GM20431 (cell line): Measurements from ENCODE around the gene ERFL.

Source experiments
- in situ Hi-C: fragments of 300-500 bp; cut with MseI, MboI; formaldehyde crosslinking; loops from one replicate; pipeline ENCODE4 v1.15.0; 2020; ENCODE audit warnings: low sequenced_read_pairs; ENCODE audit not compliant: unreplicated experiment

Gene ERFL

DNA sequence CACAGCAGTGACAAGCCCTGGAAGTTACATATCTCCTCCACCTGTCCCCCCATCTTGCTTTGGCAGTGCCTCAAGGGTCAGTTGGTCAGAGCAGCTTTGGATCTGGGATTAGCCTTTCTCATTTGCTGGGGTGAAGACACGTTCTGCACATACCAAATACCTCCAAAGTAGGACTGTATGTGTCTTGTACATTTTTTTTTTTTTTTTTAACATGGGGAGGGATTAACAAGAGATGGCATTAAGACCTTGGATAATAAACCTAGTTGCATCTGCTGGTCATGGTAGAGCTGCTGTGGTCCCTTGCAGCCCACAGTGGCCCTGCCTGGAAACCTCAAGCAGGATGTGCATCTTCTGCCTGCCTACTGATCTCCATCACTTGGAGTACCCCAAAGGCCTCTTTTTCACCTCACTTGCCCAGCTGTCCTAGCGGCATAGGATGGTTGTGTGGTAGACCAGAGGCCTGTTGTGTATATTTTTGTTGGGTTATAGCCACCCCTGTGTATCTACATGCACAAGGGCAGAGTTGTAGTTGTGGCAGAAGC lies 65.7 kb downstream of the ERFL start:
- in situ Hi-C loops, result no loop called here

DNA sequence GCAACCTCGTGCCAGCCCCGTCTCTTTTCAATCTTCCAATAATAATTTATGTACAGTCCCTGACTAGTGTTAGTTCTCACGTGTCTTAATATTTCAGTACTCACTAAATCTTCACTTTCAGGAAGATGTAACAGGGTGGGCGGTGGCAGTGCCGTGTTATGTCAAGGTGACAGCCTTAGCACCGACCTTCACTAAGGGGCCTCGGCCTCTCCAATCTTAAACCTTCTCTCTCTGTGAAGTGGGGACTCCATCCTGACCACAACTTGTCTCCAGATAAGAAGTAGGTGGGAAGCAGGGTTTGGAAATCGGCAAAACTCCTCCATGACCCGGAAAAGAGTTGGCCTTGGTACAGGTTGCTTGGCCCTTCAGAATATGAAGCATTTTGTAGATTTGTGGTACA lies 66.4 kb downstream of the ERFL start:
- in situ Hi-C loops, result no loop called here

DNA sequence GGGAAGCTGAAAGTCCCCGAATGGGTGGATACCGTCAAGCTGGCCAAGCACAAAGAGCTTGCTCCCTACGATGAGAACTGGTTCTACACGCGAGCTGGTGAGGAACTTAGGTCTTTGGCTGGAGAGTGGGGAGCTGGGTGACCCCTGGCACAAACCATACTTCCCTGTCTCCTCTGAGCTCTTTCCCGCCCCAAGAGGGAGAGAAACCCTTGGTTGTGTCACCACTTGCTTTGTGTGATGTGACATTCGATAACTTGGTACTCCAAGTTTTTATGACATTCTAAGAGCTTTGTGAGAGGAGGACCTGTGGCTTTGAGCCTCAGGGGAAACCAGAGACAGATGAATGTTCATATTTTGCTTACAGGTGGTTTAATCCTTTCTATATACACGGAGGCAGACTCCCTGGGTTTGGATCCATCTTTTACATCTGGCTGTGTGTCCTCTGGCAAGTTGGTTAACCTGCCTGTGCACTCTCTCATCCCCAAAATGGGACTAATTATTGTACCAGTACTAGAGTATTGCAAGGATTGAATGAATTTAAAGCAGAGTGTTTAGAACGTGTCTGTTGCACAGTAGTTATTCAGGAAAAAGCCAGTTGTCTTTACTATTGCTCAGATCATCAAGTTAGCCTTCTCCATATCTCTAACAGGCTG lies 67.0 kb downstream of the ERFL start:
- in situ Hi-C loops, result no loop called here

DNA sequence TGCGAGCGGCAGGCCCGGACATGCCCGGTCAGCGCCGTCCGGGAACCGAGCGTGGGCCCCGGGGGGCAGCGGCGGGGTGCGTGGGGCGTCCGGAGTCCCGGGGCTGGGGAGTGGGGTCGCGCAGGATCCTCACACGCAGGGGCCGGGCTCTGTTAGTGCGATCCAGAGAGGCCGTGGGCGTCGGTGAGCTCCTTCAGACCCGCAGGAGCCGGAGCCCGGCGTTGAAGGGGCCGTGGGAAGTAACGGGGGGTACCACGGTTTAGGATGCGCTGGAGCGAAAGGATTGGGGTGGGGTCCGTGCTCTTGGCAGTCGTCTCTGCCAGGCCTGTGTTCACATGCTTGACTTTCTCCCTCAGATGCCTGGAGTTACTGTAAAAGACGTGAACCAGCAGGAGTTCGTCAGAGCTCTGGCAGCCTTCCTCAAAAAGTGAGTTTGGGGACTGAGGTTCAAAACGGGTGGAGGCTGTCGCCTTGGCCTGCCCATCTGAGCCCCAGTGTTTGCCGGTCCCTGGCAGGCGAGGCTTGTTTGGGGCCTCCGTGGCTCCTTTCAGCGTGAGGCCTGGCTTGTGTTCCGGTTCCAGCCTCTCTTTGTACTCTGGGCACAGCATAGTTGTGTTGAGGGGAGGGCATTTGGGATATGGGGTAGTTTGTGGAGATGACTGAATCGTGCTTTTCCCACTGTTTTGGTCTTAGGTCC lies 67.7 kb downstream of the ERFL start:
- in situ Hi-C loops, result no loop called here

DNA sequence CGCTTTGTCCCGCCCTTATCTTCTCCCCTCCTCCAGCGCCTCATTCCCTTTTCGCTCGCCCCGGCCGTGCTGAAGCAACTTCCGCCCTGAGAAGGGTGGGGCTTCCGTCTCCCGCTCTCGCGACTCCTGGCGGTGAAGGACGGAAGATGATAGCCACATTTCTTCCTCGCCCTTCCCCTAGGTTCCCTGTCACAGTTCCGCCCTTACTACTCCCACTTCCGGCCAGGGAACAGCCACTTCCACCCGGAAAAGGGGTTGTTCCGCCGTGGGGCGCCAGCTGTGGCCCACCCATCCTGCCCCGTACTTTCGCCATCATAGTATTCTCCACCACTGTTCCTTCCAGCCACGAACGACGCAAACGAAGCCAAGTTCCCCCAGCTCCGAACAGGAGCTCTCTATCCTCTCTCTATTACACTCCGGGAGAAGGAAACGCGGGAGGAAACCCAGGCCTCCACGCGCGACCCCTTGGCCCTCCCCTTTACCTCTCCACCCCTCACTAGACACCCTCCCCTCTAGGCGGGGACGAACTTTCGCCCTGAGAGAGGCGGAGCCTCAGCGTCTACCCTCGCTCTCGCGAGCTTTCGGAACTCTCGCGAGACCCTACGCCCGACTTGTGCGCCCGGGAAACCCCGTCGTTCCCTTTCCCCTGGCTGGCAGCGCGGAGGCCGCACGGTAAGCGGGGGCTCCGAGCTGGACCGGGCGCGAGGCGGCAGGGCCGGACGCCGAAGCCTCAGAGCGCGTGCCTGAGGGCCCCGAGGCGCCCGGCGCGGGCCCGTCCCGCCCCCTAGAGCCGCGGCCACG lies 68.4 kb downstream of the ERFL start, which contains the start of gene RPS19:
Gene RPS19 (plus strand): TSS at position 638 of the 801 bp plus-strand sequence. CDS start 520 bp downstream, outside the sequence.
- in situ Hi-C loops, result no loop called here

DNA sequence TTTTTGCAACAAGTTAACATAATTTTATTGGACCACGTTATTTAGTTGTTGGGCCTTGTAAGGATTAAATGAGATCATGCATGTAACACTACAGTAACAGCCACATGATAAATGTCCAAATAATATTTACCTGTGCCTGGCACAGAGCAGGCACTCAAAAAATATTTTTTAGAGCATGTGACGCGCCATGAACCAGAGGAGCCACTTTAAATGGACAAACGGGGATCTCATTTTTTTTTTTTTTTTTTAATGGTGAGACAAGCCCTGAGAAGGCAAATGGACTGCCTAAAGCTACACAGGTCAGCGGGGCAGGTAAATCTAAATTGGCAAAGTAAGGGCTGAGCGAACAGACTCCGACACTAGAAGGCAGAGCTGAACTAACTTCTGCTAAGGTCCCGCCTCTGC lies 69.0 kb downstream of the ERFL start:
- in situ Hi-C loops, result no loop called here
